PC-9 (cell line): ENCODE measurements around the gene KIF4B. TPM values are rescaled to one million over a fixed set of nuclear protein-coding genes. Genes with fewer than 3 reads are reported as not detected.

Source experiments
- BruUV-seq: library from RNA; stranded (reverse); fragments of 400-500 nt; replicated peaks from 2 replicates; lab custom pipeline; 2021; lab: Mats Ljungman, UMichigan
- CTCF ChIA-PET: fragments of 300-600 bp; sonication (Branson Sonifier 250); formaldehyde crosslinking; loops from one replicate; lab custom pipeline; 2022; ENCODE audit warnings: antibody characterized with exemption; lab: Charles Lee
- POLR2A ChIA-PET: fragments of 300-600 bp; sonication (Branson Sonifier 250); formaldehyde crosslinking; loops from one replicate; lab custom pipeline; 2022; ENCODE audit warnings: antibody characterized with exemption; ENCODE audit not compliant: unreplicated experiment; lab: Charles Lee
- DNase-seq, 2 experiments: peaks; one replicate each; pipeline versions ENCODE4 v3.0.0 to v3.0.0-alpha.2; 2015 to 2022; ENCODE audit warnings: mixed read lengths in 1 of 2
- H2AFZ ChIP-seq: fragments of 200-600 bp; sonication (generic); 2 replicates; pipeline ENCODE4 v1.8.1; 2017; ENCODE audit warnings: antibody characterized with exemption
- H3F3A ChIP-seq: fragments of 200-600 bp; sonication (generic); 2 replicates; pipeline ENCODE4 v1.8.1; 2017; ENCODE audit warnings: antibody characterized with exemption, mild to moderate bottlenecking, low read depth; ENCODE audit not compliant: insufficient read depth
- H3K27ac ChIP-seq: fragments of 200-600 bp; sonication (generic); 2 replicates; pipeline ENCODE4 v1.6.1; 2016; ENCODE audit warnings: mixed run types
- H3K27me3 ChIP-seq: fragments of 200-600 bp; sonication (generic); 2 replicates; pipeline ENCODE4 v1.6.1; 2016; ENCODE audit warnings: low read depth, mixed run types; ENCODE audit not compliant: insufficient read depth
- H3K36me3 ChIP-seq: fragments of 200-600 bp; sonication (generic); 2 replicates; pipeline ENCODE4 v1.6.1; 2016; ENCODE audit warnings: low read depth, mixed run types
- H3K4me1 ChIP-seq: fragments of 200-600 bp; sonication (generic); replicated peaks from 2 replicates; pipeline ENCODE4 v1.6.1; 2016; ENCODE audit warnings: mixed run types; ENCODE audit not compliant: insufficient read depth
- H3K4me2 ChIP-seq: fragments of 200-600 bp; sonication (generic); 2 replicates; pipeline ENCODE4 v1.6.1; 2017; ENCODE audit warnings: mixed run types
- H3K4me3 ChIP-seq: fragments of 200-600 bp; sonication (generic); 2 replicates; pipeline ENCODE4 v1.6.1; 2016; ENCODE audit warnings: mixed run types
- H3K79me2 ChIP-seq: fragments of 200-600 bp; sonication (generic); 2 replicates; pipeline ENCODE4 v1.6.1; 2017; ENCODE audit warnings: low read depth, mixed run types
- H3K9me2 ChIP-seq: fragments of 200-600 bp; sonication (generic); 2 replicates; pipeline ENCODE4 v1.8.1; 2017; ENCODE audit warnings: mild to moderate bottlenecking; ENCODE audit not compliant: insufficient read depth
- H3K9me3 ChIP-seq: fragments of 200-600 bp; sonication (generic); 2 replicates; pipeline ENCODE4 v1.8.1; 2016; ENCODE audit warnings: low read depth; ENCODE audit not compliant: insufficient read depth
- H4K20me1 ChIP-seq: fragments of 200-600 bp; sonication (generic); 2 replicates; pipeline ENCODE4 v1.8.1; 2017; ENCODE audit not compliant: insufficient read depth
- CTCF ChIP-seq: fragments of 200-600 bp; sonication (generic); conservative IDR thresholded peaks from 2 replicates; pipeline ENCODE4 v1.6.1; 2017; ENCODE audit warnings: mixed run types, antibody characterized with exemption, mild to moderate bottlenecking, moderate library complexity
- EZH2 ChIP-seq: fragments of 200-600 bp; sonication (generic); IDR thresholded peaks from 2 replicates; pipeline ENCODE4 v1.8.0; 2017; ENCODE audit warnings: antibody characterized with exemption, low read depth
- intact Hi-C: fragments of 100-400 bp; cut with micrococcal nuclease; formaldehyde crosslinking; loops from one replicate; pipeline ENCODE4 v1.10.0; 2022; ENCODE audit not compliant: unreplicated experiment
- total RNA-seq: library from RNA; stranded (reverse); gene quantifications from 2 replicates; pipeline ENCODE4 v1.2.3, GENCODE V29; 2021

Gene KIF4B
- total RNA-seq, 1 experiment from 2014 or later: not detected

- no peaks in the 10 kb centered on the region for H4K20me1 ChIP-seq
- no peaks in the 10 kb centered on the region for H3K79me2 ChIP-seq
- ChIA-PET POLR2A (no interaction called here), CTCF (no interaction called here)
- no peak for DNase-seq
- no peak overlapping the region for H3K27ac ChIP-seq
- peaks cover 35% of the 10 kb centered on the region for H3K27me3 ChIP-seq
- H3K4me2 ChIP-seq: no peak overlapping the region
- H3K9me2 ChIP-seq: no peaks in the 10 kb centered on the region
- TF ChIP-seq CTCF (no peak), EZH2 (no peak)
- H3K4me3 ChIP-seq: no peak overlapping the region
- H3K4me1 ChIP-seq: no peaks in the 10 kb centered on the region
- H3K9me3 ChIP-seq: no peaks in the 10 kb centered on the region
- H3K36me3 ChIP-seq: no peaks in the 10 kb centered on the region
- H3F3A ChIP-seq: no peaks in the 10 kb centered on the region
- BruUV-seq: no TSS peak
- H2AFZ ChIP-seq: no peak overlapping the region
- intact Hi-C loops: no loop called here
These were observed 28.5 kb upstream of the KIF4B start for GRCh38 chr5:154984946-154985516.

DNA sequence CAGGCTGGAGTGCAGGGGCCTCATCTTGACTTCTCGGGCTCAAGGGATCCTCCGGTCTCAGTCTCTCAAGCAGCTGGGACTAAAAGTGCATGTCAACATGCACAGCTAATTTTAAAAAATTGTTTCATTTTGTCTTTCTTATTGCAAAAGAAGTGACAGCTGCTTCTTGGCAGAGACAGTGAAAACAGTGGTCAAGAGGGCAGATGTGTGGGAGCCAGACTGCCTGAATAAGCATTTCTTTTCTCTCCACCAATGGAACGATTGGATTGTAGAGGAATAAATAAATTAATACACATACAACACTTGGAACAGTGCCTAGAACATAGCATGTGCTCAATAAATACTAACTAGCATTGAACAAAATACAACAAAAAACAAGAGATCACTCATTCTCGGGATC, 27.4 kb upstream of the KIF4B start:
- no peak overlapping the region for H3K27ac ChIP-seq
- ChIA-PET POLR2A (no interaction called here), CTCF (no interaction called here)
- intact Hi-C loops: no loop called here
- H3K4me1 ChIP-seq: no peaks in the 10 kb centered on the region
- H3K9me3 ChIP-seq: no peaks in the 10 kb centered on the region
- no TSS peak for BruUV-seq
- H2AFZ ChIP-seq: no peak overlapping the region
- no peaks in the 10 kb centered on the region for H4K20me1 ChIP-seq
- H3F3A ChIP-seq: no peaks in the 10 kb centered on the region
- H3K4me2 ChIP-seq: no peak overlapping the region
- no peaks in the 10 kb centered on the region for H3K36me3 ChIP-seq
- no peak for DNase-seq
- H3K4me3 ChIP-seq: no peak overlapping the region
- H3K79me2 ChIP-seq: no peaks in the 10 kb centered on the region
- H3K9me2 ChIP-seq: no peaks in the 10 kb centered on the region
- H3K27me3 ChIP-seq: peaks cover 35% of the 10 kb centered on the region
- no peak for TF ChIP-seq CTCF
- no peak for TF ChIP-seq EZH2

DNA sequence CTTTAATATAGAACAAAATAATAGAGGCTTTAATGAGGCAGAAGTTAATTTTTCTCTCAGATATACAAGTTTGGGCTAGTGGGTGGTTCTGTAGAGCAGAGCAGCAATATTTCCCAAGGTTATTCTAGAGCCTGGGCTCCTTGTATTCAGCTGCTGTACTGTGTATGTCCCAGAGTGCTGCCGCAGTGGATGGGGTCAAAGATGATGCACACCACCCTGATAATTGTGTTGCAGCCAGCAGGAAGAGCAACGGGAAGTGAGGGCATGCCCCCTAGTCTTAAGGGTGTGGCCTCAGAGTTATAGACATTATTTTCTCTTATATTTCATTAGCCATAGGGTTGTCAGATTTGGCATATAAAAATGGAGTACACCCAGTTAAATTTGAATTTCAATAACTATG, 23.9 kb upstream of the KIF4B start:
- CTCF ChIA-PET: no interaction called here
- Histone ChIP-seq H3K4me2 (no peak overlapping the region), H3K4me3 (no peak overlapping the region), H3K4me1 (no peaks in the 10 kb centered on the region), H3K36me3 (no peaks in the 10 kb centered on the region), H3K9me3 (no peaks in the 10 kb centered on the region), H2AFZ (no peak overlapping the region), H3K79me2 (no peaks in the 10 kb centered on the region), H3K27ac (no peak overlapping the region), H4K20me1 (no peaks in the 10 kb centered on the region), H3K9me2 (no peaks in the 10 kb centered on the region), H3F3A (no peaks in the 10 kb centered on the region), H3K27me3 (peaks cover 28% of the 10 kb centered on the region)
- no peak for DNase-seq
- POLR2A ChIA-PET: no interaction called here
- no TSS peak for BruUV-seq
- TF ChIP-seq EZH2 (no peak), CTCF (no peak)
- intact Hi-C loops: no loop called here
